Measurements from ENCODE around the gene MMEL1.

DNA sequence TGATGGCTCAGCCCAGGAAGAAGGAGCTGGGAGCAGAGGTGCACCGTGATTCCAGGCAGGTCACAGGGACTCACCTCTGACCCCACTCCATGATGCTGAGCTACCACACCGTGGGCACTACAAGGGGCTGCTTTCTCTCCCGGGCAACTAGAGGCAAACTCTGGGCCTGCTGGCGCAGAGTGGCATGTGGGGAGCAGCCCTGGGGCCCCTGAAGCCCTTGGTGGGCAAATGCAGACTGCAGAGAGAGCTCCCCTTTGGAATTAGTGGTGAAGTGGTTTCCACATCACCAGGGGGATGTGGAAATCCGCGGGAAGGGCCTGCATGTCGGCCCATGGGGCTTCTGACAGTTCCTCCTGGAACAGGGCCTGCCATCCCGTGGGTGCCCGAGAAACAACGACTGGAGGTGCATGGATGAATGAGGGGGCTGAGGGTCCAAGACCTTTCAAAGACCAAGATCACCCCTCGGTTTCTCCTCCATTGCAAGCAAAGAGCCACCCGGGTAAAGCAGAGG lies 11.8 kb upstream of the MMEL1 start:
- TF ChIP-seq, protein P1, sequence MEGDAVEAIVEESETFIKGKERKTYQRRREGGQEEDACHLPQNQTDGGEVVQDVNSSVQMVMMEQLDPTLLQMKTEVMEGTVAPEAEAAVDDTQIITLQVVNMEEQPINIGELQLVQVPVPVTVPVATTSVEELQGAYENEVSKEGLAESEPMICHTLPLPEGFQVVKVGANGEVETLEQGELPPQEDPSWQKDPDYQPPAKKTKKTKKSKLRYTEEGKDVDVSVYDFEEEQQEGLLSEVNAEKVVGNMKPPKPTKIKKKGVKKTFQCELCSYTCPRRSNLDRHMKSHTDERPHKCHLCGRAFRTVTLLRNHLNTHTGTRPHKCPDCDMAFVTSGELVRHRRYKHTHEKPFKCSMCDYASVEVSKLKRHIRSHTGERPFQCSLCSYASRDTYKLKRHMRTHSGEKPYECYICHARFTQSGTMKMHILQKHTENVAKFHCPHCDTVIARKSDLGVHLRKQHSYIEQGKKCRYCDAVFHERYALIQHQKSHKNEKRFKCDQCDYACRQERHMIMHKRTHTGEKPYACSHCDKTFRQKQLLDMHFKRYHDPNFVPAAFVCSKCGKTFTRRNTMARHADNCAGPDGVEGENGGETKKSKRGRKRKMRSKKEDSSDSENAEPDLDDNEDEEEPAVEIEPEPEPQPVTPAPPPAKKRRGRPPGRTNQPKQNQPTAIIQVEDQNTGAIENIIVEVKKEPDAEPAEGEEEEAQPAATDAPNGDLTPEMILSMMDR (IDR thresholded peaks at IDR 0.05; ENCODE audit: insufficient read depth, low read length): no peak
- no peak for TF ChIP-seq POLR2AphosphoS5 (IDR thresholded peaks at IDR 0.05; ENCODE audit: low read depth)
- no peak for TF ChIP-seq REST (IDR thresholded peaks at IDR 0.05; ENCODE audit: insufficient replicate concordance, low read depth)
